ENCODE measurements around the gene ATIC. TPM values are rescaled to one million over a fixed set of nuclear protein-coding genes. Genes with fewer than 3 reads are reported as not detected.
"Not testable (repeated sequence)": the region's sequence is repeated elsewhere in the genome, so short reads cannot be mapped to it uniquely, and the experiment has no call there.

The ATIC gene
- total RNA-seq, 1 donor from 2014 or later = 81.6 TPM

- no peak overlapping the region for H3K4me3 ChIP-seq (ENCODE audit: low read depth, low read length)
- no peaks in the 10 kb centered on the region for H3K36me3 ChIP-seq (ENCODE audit: control insufficient read depth, insufficient read depth, low read length)
- no peaks in the 10 kb centered on the region for H3K27me3 ChIP-seq (ENCODE audit: control insufficient read depth, insufficient read depth, low read length)
- TF ChIP-seq, protein P1, sequence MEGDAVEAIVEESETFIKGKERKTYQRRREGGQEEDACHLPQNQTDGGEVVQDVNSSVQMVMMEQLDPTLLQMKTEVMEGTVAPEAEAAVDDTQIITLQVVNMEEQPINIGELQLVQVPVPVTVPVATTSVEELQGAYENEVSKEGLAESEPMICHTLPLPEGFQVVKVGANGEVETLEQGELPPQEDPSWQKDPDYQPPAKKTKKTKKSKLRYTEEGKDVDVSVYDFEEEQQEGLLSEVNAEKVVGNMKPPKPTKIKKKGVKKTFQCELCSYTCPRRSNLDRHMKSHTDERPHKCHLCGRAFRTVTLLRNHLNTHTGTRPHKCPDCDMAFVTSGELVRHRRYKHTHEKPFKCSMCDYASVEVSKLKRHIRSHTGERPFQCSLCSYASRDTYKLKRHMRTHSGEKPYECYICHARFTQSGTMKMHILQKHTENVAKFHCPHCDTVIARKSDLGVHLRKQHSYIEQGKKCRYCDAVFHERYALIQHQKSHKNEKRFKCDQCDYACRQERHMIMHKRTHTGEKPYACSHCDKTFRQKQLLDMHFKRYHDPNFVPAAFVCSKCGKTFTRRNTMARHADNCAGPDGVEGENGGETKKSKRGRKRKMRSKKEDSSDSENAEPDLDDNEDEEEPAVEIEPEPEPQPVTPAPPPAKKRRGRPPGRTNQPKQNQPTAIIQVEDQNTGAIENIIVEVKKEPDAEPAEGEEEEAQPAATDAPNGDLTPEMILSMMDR (IDR thresholded peaks at IDR 0.05; ENCODE audit: insufficient read depth, low read length, poor library complexity, severe bottlenecking) = no peak
- no peak for DNase-seq (ENCODE audit: low read depth)
These were observed 18.0 kb upstream of the ATIC start for GRCh38 chr2:215293879-215294278.

DNA sequence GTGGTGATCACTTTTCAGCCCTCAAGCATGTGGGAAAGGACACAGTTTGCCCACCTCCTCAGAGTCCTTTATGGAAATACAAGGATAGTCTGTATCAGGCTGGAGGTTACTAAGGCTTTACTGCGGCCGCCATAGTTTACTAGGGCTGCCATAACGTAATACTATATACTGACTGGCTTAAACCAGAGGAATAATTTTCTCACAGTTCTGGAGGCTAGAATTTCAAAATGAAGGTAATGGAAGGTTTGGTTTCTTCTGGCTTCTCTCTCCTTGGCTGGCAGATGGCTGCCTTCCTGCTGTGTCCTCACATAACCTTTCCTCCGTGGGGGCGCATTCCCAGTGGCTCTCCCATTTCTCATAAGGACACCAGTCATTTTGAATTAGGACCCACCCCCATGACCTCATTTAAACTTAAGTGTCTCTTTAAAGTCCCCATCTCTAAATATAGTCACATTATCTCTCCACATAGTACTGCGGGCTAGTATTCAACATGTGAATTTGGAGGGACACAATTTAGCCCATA is 12.5 kb upstream of the ATIC start:
- DNase-seq (ENCODE audit: low read depth) = no peak
- Histone ChIP-seq H3K27me3 (ENCODE audit: control insufficient read depth, insufficient read depth, low read length) (no peaks in the 10 kb centered on the region), H3K36me3 (ENCODE audit: control insufficient read depth, insufficient read depth, low read length) (no peaks in the 10 kb centered on the region), H3K4me3 (ENCODE audit: low read depth, low read length) (no peak overlapping the region)
- TF ChIP-seq, protein P1 (IDR thresholded peaks at IDR 0.05; ENCODE audit: insufficient read depth, low read length, poor library complexity, severe bottlenecking) = no peak

- H3K36me3 ChIP-seq (ENCODE audit: control insufficient read depth, insufficient read depth, low read length) = no peaks in the 10 kb centered on the region
- H3K27me3 ChIP-seq (ENCODE audit: control insufficient read depth, insufficient read depth, low read length) = no peaks in the 10 kb centered on the region
- no peak overlapping the region for H3K4me3 ChIP-seq (ENCODE audit: low read depth, low read length)
- TF ChIP-seq, protein P1 (IDR thresholded peaks at IDR 0.05; ENCODE audit: insufficient read depth, low read length, poor library complexity, severe bottlenecking) = no peak
- DNase-seq (ENCODE audit: low read depth) = no peak
These were observed 9.9 kb upstream of the ATIC start for GRCh38 chr2:215301994-215302393.

DNA sequence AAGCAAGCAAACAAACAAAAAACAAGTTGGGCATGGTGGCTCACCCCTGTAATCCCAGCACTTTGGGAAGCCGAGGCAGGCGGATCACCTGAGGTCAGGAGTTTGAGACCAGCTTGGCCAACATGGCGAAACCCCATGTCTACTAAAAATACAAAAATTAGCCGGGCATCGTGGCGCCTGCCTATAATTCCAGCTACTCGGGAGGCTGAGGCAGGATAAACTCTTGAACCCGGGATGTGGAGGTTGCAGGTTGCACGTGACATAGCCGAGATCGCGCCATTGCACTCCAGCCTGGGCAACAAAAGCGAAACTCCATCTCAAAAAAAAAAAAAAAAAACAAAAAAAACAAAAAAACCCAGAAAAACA is 617 bp upstream of the ATIC start:
- DNase-seq (ENCODE audit: low read depth); H3K36me3 ChIP-seq (ENCODE audit: control insufficient read depth, insufficient read depth, low read length); H3K27me3 ChIP-seq (ENCODE audit: control insufficient read depth, insufficient read depth, low read length): not testable (repeated sequence)
- H3K4me3 ChIP-seq (ENCODE audit: low read depth, low read length) = peak overlapping the region; percentile 58

GRCh38 chr2:215313255-215313613 is 1.4 kb downstream of the ATIC start:
- H3K27me3 ChIP-seq (ENCODE audit: control insufficient read depth, insufficient read depth, low read length) = no peaks in the 10 kb centered on the region
- TF ChIP-seq, protein P1 (IDR thresholded peaks at IDR 0.05; ENCODE audit: insufficient read depth, low read length, poor library complexity, severe bottlenecking) = no peak
- no peak overlapping the region for H3K4me3 ChIP-seq (ENCODE audit: low read depth, low read length)
- H3K36me3 ChIP-seq (ENCODE audit: control insufficient read depth, insufficient read depth, low read length) = no peaks in the 10 kb centered on the region
- DNase-seq (ENCODE audit: low read depth) = no peak

DNA sequence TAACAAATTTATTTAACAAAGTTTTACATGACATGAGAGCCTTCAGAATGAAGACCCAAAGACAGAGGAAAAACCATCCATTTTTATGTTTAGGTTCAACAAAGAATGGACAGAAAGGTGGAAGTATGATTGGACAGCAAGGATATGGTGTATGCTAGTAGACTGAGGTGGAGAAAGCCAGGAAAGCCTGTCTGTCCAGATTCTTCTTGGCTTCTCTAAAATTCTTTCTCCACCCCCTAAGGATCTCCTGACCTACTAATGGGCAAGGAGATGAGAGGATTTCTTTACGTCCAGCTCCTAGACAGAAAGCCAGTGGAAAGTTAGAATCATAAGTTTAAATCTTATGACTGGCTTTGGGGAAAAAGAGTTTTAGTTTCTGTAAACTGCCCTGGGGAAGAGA is 3.0 kb downstream of the ATIC start:
- no peak for DNase-seq (ENCODE audit: low read depth)
- Histone ChIP-seq H3K27me3 (ENCODE audit: control insufficient read depth, insufficient read depth, low read length) (no peaks in the 10 kb centered on the region), H3K36me3 (ENCODE audit: control insufficient read depth, insufficient read depth, low read length) (no peaks in the 10 kb centered on the region), H3K4me3 (ENCODE audit: low read depth, low read length) (no peak overlapping the region)
- TF ChIP-seq, protein P1 (IDR thresholded peaks at IDR 0.05; ENCODE audit: insufficient read depth, low read length, poor library complexity, severe bottlenecking) = no peak

Measured in kidney epithelial cell (primary cell).